ENCODE measurements around the gene EXOSC2. TPM values are rescaled to one million over a fixed set of nuclear protein-coding genes. Genes with fewer than 3 reads are reported as not detected.

The EXOSC2 gene
- total RNA-seq, 1 experiment from 2014 or later: 71.5 TPM

Other genes with a start within 250 kb of the EXOSC2 start
- gene ASS1, start 248.8 kb upstream of the EXOSC2 start, total RNA-seq (2021; ENCODE audit: unreplicated experiment): 92.6 TPM
- gene FUBP3, start 114.2 kb upstream of the EXOSC2 start, total RNA-seq (2021; ENCODE audit: unreplicated experiment): 73.7 TPM
- 0.54 TPM for gene PRDM12, start 29.2 kb upstream of the EXOSC2 start, total RNA-seq (2021; ENCODE audit: unreplicated experiment)
- gene ABL1, start 141.5 kb downstream of the EXOSC2 start, total RNA-seq (2021; ENCODE audit: unreplicated experiment): 54.7 TPM
- not detected for gene QRFP, start 203.0 kb downstream of the EXOSC2 start, total RNA-seq (2021; ENCODE audit: unreplicated experiment)
- 26.1 TPM for gene FIBCD1, start 245.5 kb downstream of the EXOSC2 start, total RNA-seq (2021; ENCODE audit: unreplicated experiment)